ENCODE results near the gene IFI27L2.

Gene IFI27L2

DNA sequence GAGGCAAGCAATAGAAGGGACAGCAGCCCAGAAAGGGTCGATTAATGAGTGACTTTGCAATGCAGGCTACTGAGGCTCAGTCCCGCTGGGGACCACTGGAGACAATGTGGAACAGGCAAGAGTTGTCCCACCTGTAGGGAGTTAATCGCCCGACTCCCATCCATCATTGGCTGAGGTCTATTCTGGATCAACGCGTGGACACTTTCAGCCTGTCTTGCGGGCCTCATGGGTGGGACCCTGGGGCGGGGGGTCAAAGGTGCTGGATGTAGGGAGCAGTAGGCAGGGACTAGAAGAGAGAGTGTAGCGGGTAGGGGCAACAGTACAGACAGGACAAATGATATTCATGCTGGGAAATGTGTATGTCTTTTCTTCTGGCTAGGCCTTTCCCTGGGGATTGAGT lies 6.1 kb downstream of the IFI27L2 start:
- no peak for DNase-seq (ENCODE audit: low read depth in 2 of 2)

DNA sequence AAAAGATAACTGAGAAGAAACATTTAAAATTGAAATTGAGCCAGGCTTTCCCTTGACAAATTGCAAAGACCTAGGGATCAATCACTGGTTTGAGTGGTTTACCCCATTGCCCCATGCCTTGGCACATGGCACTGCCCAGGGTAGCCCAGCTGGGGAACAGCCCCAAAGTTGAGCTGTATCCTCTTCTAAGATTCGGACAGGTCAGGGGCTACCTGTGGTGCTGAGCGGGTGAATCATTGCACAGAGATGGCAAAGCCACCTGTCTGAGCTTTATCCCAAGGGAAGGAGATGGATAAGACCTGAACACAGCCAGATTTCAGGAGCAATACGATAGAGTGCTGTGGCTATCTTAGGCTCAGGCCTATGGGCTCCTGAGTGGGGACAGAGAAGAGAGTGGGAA lies 7.0 kb downstream of the IFI27L2 start:
- no peak for DNase-seq (ENCODE audit: low read depth in 2 of 2)

DNA sequence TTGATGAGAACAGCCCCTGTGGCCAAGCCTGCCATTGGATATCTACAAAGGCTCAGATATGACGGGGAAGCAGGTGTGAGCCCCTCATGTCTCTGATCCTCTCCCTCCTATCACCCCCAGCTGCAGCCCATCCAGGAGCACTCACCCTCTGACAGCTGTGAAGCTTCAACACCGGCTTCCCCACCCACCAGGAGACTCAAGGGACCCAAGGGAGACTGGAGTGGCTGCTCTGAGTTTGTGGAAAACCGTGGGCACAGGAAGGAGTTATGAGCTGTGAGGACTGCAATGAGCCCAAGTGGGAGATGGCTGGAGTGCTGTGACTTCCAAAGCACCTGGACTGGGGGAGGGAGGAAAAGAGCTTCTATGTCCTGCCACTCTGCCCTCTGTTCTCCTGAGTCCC lies 7.9 kb downstream of the IFI27L2 start:
- no peak for DNase-seq (ENCODE audit: low read depth in 2 of 2)

DNA sequence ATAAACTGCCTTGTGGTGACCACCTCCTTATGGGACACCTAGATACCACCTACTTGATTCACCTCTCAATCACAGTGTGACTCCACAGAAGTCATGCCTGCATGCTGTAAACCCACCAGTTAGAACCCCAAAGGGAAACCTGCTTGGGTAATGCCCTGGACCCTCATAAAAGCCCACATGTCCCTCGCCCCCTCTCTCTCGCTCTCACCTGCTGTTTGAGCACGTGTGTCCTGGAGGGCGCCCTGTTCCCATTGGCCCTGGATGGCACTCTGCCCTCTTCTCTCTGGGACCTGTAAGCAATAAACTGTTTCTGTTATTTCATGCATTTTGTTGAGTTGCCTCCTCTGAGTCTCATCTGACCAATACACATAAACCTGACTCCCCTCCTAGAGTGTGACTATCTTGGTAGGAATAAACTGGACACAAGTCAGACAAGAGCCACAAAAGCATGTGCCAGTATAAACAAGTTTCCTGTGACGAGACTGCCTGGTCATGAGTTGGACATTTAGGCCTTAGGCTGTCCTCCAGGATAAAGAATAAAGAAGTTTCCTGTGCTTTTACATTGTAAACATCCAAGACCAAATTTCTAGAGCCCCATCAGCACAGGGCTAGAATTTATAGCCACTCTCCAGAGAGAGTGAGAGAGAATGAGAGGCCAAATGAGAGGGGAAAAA lies 8.6 kb downstream of the IFI27L2 start:
- DNase-seq (ENCODE audit: low read depth in 2 of 2), result no peak

DNA sequence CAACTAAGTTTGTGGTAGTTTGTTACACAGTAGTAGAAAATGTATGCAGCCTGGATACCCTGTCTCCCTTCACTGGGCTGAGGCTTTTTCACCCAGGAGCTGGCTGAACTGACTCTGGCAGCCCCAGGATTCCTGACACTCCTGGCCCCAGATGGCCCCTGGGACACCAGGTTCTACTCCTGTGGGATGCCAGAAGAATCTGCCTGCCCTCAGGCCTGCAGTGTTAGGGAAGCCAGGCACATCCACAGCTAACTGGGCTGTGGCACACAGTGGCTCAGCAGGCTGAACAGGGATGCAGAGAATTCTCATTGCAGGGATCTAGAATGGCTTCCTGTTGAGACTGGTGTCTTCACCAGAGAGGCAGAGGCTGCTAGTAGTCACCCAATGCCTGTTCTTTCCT lies 10.3 kb downstream of the IFI27L2 start:
- DNase-seq (ENCODE audit: low read depth in 2 of 2), result no peak

DNA sequence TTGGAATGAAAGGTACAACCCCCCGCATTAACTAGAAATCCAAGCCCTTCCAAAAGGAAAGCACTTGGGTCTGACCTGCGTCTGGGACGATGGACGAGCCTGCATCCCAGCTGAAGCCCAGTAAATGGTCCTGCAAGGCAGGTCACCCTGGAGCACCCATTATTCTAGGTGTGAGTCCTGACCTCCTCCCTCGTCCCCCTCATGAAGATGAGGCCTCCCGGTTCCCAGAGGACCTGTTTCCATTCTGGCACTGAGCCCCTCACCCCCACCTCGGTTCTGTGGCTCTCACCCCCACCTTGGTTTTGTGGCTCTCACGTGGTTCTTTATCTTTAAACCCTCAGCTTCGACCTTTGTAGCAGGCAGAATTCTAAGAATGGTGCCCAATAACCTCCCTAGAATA lies 11.5 kb downstream of the IFI27L2 start:
- no peak for DNase-seq (ENCODE audit: low read depth in 2 of 2)

DNA sequence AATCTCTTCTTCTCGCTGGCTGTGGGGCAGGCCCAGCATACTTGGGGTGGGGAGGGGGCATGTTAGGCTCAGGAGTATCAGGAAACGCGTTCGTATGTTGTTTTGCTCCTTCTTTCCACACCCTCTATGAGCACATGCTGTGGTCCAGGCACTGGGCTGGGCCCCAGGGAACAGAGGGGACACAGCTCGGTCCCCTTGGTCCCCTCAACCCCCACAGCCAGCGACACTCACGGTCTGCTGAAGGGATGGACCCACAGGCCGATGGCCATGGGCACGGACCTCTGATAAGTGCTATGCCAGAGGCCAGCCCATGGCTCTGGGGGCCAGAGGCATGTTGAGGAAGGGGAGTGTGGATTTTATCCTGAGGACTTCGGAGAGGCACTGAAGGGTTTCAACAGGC lies 12.7 kb downstream of the IFI27L2 start:
- no peak for DNase-seq (ENCODE audit: low read depth in 2 of 2)

DNA sequence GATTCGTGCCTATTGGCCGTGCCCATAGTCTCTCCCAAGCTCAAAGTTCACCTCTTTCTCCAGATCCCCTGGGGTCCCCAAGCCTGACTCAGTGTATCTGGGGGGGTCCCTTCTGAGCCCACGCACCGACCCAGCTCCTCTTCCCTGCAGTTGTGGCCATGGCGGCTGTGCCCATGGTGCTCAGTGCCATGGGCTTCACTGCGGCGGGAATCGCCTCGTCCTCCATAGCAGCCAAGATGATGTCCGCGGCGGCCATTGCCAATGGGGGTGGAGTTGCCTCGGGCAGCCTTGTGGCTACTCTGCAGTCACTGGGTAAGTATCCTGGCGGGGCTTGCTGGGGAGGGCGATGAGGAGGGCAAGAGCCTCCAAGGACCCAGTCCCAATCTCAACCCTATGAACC lies 13.8 kb downstream of the IFI27L2 start:
- no peak for DNase-seq (ENCODE audit: low read depth in 2 of 2)

DNA sequence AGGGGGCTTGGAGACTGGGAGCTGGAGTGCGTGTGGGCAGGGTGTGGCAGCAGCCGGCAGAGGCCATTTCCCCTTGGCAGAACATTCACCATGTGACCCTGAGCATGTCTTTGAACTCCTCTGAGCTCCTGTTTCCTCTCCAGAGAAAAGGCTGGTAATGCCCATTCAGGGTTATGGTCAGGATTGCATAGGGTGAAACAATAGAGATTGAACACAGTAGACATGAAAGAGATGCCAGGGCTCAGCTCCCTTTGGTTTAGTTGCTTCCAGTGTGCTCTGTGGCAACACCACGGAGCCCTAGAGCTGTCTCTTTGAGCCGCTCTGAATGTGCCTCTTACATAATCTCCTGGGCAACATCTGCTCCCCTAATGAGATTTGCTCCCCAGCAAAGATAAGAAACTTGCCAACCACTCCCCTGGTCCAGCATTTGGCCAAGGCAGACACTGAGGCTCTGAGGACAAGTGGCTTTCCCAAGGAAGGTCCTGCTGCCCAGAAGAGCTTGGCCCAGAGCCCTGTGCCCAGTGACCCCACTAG lies 14.3 kb downstream of the IFI27L2 start:
- DNase-seq (ENCODE audit: low read depth in 2 of 2), result no peak

DNA sequence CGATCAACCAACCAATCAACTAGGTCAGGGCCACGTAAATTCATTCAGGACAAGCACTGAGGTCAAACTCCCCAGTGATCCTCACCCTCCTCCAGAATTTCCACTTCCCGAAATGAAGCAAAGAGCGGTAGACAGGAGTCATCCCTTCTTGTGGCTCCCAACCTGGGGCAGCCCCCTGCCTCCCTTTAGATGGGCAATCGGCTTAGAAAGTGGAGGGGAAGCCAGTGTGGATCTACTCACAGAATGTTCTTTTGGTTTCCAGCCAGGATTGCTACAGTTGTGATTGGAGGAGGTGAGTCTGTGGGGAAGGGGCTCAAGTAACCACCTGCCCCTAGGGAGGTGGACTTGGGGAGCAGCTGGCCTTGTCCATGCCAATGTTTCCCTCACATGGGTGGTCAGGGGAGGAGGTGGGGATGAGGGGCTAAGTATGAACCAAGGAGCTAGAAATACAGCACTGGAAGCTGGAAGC lies 14.8 kb downstream of the IFI27L2 start:
- DNase-seq (ENCODE audit: low read depth in 2 of 2), result no peak

DNA sequence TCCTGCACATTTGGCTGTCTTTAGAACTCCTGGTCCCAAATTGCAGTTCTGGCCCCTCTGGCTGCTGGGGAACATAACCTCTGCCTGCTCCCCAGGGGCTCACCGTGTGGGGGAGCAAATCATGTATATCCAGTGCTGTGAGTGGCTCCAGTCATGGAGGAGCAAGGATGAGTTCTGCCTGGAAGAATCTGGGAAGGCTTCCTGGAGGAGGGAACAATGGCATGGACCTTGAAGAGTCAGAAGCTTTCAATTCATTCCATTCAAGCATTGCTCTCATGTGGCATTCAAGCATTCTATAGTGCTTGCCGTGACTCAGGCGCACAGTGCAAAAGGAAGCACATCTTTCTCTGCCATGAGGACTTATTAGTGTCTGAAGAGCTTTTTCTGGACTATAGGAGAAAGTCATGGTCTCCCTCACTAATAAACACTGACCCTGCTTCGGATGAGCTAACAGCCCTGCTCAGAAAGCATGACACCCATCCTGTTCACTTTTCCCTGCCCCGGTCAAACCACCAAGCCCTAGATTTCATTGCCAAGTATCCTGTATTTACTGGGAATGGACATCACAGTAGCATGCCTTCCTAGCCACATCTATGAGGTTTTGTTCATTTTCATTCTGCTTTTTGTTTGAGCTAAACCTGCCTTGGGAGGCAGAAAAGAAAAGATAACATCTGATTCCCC lies 15.4 kb downstream of the IFI27L2 start:
- no peak for DNase-seq (ENCODE audit: low read depth in 2 of 2)

DNA sequence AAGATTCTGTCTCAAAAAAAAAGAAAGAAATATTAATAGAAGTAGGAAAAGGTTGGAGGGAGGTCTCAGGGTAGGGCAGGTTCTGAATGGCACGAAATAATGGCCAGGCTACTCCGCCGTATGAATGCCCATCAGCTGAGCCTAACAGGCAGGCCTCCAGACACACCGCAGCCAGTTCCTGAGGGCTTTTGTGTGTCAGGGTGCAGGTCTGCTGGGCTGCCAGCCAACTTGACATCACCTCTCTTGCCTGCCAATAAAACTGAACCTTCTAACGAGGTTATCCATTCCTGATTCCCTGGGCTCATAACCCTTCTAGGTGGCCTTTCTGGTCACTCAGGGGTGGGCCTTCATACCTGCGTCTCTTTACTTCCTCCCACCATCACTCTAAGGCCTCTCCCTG lies 15.9 kb downstream of the IFI27L2 start:
- no peak for DNase-seq (ENCODE audit: low read depth in 2 of 2)

DNA sequence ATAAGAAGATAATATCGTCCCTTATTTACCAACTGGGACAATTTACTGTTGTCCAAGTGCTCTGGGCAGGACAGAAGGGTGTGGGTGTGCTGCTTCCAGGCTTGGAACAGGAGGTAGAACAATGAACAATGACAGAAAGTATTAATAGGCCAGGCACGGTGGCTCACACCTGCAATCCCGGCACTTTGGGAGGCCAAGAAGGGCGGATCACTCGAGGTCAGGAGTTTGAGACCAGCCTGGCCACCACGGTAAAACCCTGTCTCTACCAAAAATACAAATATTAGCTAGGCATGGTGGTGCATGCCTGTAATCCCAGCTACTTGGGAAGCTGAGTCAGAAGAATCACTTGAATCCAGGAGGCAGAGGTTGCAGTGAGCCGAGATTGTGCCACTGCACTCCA lies 16.3 kb downstream of the IFI27L2 start:
- no peak for DNase-seq (ENCODE audit: low read depth in 2 of 2)

DNA sequence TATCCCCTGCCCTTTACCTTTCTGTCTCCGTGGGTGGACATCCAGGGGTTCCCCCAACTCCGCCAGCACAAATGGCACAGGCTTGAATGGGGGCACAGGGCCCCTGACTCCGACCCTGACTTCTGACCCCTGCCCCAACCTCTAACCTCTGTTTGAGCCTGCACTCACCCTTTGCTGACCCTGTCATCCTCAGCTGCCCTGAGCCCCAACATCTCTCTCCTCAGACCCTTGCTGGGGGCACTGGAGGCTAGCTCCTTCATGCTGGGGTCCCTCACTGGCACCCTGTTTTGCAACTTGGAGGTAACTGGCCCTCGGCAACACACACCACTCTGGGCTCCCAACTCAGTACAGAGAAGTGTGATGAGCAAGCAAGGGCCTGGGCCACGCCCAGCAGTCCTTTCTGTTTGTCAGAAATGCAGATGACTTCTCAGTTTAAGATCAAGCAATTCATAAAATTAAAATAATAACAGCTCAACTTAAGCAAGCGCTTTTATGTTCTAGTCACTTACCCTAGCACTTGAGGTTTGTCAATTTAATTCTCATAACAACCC lies 16.8 kb downstream of the IFI27L2 start:
- no peak for DNase-seq (ENCODE audit: low read depth in 2 of 2)

DNA sequence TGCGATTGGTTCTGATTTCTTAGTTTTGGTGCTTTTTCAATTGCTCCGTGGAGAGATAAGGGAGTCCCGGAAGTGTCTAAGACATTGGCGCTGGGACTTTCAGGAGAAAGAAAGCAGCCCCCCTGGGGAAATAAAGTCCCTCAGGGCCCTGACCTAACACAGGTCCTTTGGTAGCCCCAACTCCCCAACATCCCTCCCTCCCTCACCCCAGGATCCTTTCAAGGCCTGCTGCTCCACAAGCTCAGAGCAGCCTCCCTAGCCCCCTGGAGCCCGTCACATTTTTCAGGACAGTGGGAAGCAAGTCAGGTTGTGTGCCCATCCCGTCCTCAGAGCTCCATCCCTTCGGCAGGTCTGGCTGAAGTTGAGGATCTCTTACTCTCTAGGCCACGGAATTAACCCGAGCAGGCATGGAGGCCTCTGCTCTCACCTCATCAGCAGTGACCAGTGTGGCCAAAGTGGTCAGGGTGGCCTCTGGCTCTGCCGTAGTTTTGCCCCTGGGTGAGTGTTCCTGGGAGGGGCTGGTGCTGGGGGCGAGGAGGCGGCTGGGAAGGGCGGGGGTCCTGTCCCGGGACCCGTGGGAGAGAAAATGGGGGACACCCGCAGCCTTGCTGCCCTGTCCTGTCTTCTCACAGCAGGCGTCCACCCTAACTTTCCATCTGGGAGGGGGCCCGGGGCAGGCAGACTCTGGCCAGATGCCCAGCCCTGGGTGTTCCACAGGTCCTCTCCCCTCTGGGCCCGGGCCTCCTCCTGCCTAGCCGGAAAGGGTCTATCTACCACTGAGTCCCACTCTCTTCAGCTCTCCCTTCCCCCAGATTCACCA lies 17.9 kb downstream of the IFI27L2 start:
- DNase-seq (ENCODE audit: low read depth in 2 of 2), result no peak

DNA sequence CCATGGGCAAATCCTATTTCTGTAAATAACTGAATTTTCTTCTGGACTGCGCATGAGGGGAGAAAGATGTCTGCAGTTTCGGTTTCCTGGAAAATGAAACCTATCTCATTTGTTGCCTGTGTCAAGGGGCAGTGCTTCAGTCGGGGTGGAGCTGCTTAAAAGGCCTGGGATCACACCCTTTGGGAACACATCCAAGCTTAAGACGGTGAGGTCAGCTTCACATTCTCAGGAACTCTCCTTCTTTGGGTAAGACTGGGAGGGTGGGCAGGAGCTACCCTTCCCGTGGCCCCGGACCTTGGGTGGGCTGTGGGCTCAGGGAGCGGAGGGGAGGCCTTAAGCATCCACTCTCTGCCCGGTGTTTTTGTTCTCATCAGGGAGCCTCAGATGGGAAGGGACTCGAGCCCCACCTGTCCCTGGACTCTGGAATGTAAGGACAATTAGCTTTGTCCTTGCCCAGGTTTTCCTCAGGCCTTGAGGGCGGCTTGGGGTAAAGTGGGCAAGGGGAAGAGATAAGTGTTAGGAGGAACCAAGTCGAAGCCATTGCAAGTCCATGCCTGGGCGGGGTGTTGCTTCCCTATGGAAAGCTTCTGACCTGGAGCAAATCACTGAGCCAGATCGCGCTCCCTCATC lies 18.7 kb downstream of the IFI27L2 start, which contains the start of gene IFI27:
TSS of gene IFI27 (plus strand) at position 185 of the 630 bp plus-strand sequence.
- DNase-seq (ENCODE audit: low read depth in 2 of 2), result no peak

DNA sequence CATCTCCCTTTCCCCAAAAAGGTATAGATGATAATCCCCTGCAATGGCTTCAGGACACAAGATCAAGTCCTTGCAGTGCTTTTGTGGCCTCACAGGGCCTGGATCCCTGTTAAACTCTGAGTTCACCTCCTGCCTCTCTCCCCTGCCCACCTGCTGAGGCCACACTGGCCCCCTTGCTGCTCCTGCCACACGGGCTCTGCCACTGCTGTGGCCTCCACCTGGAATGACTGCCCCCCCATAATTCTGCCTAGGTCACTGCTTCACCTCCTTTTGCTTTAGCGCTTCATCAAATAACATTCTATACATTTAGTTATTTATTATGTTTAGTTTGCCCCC lies 19.5 kb downstream of the IFI27L2 start:
- no peak for DNase-seq (ENCODE audit: low read depth in 2 of 2)

DNA sequence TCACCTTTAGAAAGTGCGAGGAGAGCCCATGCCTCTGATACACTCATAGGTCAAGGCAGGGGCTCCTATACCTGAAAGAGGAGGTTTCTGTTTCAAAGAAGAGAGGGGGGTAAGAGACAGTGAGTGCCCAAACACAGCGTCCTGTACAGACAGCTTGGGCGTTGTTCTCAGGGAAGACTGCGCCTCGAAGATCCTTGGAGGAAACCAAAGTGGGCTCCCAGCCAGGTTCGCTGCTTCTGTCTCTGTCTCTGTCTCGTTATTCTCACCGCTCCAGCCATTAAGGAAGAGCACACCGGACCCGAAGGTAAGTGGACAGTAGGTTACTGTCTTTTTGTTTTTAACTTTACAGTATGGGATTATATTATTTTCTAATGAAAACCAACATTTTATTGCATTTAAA lies 24.7 kb downstream of the IFI27L2 start:
- no peak for DNase-seq (ENCODE audit: low read depth in 2 of 2)

DNA sequence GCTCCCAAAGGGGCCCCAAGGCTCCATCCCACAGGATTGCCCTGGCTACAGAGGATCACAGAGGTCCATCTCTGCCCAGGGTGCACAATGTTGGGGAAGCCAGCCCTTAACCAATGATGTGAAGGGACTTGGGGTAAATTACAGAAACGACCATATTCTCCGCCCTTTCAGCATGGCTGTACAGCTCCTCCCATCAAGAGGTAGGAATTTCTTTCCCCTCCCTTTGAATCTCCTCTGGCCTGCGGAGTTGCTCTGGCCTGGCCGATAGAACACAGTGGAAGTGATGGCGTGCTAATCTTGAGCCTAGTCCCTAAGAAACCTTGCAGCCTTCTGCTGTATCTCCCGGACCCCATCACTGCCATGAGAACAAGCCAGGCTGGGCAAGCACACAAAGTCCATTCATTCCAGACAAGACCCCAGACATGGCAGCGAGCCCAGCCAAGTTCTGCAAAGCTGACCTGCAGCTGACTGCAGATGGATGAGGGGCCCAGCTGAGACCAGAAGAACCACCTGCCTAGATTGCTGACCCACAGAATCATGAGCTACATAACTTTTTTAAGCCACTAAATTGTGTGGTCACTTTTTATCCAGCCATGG lies 25.8 kb downstream of the IFI27L2 start:
- no peak for DNase-seq (ENCODE audit: low read depth in 2 of 2)

DNA sequence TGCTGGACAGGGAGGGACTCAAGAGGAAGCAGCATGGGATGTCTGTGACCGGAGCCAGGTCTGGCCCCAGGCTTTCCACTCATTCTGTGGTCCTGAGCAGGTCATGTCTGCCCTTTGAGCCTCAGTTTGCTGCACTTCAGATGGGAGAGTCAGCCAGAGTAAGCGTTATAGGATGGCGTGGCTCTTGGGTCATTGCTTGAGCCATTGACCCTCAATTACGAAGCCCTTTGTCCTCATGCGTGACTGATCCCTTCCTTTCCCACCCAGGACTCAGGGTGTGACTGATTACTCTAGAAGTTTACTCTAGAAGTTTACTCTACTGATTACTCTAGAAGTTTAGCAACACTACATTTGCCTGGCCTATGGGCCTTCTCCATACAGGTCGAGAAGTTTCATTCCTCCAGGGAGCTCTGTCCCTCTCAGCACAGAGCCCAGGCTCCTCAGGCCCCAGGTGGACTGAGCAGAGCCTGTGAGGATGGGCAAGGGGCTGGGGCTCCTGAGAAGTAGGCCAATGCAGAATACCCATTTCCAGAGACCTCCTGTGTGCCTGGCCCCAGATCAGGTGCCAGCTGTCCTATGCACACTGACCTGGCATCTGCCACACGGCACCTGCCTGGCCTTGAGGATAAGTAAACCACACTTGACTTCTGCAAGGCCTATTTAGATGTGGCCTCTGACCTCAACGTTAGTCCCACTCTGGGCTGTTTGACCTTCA lies 26.5 kb downstream of the IFI27L2 start:
- no peak for DNase-seq (ENCODE audit: low read depth in 2 of 2)

DNA sequence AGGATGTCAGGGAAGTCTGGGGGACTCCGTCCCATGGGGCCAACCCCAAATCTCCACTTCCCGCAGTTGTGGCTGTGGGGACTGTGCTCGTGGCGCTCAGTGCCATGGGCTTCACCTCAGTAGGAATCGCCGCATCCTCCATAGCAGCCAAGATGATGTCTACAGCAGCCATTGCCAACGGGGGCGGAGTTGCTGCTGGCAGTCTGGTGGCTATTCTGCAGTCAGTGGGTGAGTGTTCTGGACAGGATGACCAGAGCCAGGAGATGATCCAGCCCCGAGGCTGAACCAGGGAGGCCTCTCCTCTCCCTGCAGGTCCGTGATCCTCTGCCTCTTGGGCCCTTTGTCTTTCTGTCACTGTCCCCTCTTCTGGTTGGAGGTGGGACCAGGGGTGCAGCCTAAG lies 27.7 kb downstream of the IFI27L2 start:
- no peak for DNase-seq (ENCODE audit: low read depth in 2 of 2)
